Testis (tissue), 2 donors: ENCODE data around the gene PLA2G5.

Source experiments
- CTCF ChIP-seq, 3 experiments: fragments of 450-650 bp in 2 of 3; fragments of 200-600 bp in 1 of 3; sonication (generic) in 1 of 3; IDR thresholded peaks; one replicate each; pipeline ENCODE4 v1.5.1; 2016 to 2019; ENCODE audit warnings: antibody characterized with exemption in 3 of 3, mild to moderate bottlenecking in 2 of 3, moderate library complexity in 1 of 3
- POLR2A ChIP-seq: fragments of 450-650 bp; IDR thresholded peaks from one replicate; pipeline ENCODE4 v1.6.1; 2017; ENCODE audit warnings: antibody characterized with exemption, mild to moderate bottlenecking, moderate library complexity

- TF ChIP-seq CTCF (IDR thresholded peaks at IDR 0.05) (no peak), POLR2A (no peak)
These were observed 8.7 kb downstream of the PLA2G5 start for GRCh38 chr1:20078711-20079110.
